NCI-H526 (cell line): Measurements from ENCODE around the gene HNF1A.
A peak's percentile ranks its signal among the peaks of the same experiment; 100 is the strongest.

ENCODE experiments used
- DNase-seq, 2 experiments: peaks; one replicate each; lab custom pipeline; 2025; lab: John Stamatoyannopoulos, UW

The HNF1A gene

DNA sequence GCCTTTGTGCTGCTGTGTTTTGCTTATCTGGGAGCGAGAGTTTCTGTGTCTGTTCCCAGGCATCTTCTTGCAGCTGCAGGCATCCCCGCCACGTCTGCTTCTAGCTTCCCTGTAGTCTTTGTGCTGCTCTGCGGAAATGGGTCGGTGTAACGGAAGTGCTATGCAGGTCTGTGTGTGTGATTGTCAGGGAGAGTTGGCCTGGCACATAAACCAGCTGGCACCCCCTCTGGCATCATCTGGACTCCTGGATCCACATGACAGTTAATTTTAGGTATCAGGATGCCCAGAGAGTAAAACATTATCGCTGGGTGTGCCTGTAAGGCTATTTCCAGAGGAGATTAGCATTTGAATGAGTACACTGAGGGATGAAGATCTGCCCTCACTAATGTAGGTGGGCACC is 70.1 kb downstream of the HNF1A start:
- no peak for DNase-seq

DNA sequence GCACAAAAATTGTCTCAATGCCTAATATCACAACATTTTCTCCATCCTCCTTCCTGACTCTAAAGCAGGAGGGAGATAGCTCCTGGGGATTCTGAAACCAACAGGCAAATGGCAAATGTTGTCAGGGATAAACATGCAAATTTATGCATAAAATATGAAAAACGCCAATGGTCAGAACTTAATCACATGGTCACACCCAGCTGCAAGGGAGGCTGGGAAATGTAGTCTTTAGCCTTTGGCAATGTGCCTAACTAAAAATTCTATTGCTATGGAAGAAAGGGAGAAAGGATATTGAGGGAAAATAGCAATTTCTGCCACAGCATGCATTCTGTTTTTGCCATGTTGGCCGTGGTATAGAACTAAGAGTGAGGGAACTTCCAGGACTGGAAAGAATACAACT is 72.4 kb downstream of the HNF1A start:
- DNase-seq: peak; percentile 81 to 89
